ENCODE results near the gene BCLAF1.
A peak's percentile ranks its signal among the peaks of the same experiment; 100 is the strongest.

BCLAF1 gene, protein sequence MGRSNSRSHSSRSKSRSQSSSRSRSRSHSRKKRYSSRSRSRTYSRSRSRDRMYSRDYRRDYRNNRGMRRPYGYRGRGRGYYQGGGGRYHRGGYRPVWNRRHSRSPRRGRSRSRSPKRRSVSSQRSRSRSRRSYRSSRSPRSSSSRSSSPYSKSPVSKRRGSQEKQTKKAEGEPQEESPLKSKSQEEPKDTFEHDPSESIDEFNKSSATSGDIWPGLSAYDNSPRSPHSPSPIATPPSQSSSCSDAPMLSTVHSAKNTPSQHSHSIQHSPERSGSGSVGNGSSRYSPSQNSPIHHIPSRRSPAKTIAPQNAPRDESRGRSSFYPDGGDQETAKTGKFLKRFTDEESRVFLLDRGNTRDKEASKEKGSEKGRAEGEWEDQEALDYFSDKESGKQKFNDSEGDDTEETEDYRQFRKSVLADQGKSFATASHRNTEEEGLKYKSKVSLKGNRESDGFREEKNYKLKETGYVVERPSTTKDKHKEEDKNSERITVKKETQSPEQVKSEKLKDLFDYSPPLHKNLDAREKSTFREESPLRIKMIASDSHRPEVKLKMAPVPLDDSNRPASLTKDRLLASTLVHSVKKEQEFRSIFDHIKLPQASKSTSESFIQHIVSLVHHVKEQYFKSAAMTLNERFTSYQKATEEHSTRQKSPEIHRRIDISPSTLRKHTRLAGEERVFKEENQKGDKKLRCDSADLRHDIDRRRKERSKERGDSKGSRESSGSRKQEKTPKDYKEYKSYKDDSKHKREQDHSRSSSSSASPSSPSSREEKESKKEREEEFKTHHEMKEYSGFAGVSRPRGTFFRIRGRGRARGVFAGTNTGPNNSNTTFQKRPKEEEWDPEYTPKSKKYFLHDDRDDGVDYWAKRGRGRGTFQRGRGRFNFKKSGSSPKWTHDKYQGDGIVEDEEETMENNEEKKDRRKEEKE

GRCh38 chr6:136289579-136290409, at the start of gene BCLAF1:
Gene BCLAF1, minus strand, starts transcription at chr6:136289846. Its CDS starts 9,980 bp downstream, at chr6:136279866.
- peak; percentile 99 for DNase-seq (ENCODE audit: low read depth)

DNA sequence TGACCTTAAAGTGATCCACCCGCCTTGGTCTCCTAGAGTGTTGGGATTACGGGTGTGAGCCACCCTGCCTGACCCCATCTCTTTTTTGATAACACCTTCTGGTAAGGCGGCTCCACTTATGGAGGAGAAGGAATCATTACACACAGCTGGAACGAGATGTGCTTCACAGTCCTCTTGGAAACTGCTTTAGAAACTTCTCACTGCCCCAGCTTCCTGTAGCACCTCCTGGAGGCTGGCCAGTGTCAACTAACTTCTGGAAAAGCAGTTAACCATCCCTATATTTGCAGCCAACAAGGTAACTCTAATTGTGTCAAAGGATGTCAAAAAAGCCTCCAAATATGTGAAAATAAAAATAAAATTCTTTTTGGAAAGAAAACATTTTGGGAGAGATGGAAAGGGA, 48.8 kb upstream of the BCLAF1 start:
- no peak for DNase-seq (ENCODE audit: low read depth)

GRCh38 chr6:136337606-136338005, 48.0 kb upstream of the BCLAF1 start:
- no peak for DNase-seq (ENCODE audit: low read depth)

- DNase-seq (ENCODE audit: low read depth): no peak
Measured at GRCh38 chr6:136337121-136337520, 47.5 kb upstream of the BCLAF1 start.

- DNase-seq (ENCODE audit: low read depth): no peak
Measured at GRCh38 chr6:136335736-136336363, 46.2 kb upstream of the BCLAF1 start.

- DNase-seq (ENCODE audit: low read depth): no peak
Measured at GRCh38 chr6:136334853-136335252, 45.2 kb upstream of the BCLAF1 start.

DNA sequence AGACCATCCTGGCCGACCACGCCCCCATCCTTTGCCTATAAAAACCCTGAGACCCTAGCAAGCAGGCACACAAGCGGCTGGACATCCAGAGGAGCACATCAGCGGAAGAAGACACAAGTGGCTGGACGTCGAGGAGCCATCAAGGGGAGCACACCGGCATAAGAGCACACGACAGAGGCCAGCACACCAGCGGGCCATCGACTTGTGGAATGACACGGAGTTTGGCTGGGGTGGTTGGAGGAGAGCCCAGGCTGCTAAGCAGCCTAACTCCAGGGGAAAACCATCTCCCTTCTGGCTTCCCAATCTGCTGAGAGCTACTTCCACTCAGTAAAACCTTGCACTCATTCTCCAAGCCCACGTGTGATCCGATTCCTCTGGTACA, 44.8 kb upstream of the BCLAF1 start:
- no peak for DNase-seq (ENCODE audit: low read depth)

DNA sequence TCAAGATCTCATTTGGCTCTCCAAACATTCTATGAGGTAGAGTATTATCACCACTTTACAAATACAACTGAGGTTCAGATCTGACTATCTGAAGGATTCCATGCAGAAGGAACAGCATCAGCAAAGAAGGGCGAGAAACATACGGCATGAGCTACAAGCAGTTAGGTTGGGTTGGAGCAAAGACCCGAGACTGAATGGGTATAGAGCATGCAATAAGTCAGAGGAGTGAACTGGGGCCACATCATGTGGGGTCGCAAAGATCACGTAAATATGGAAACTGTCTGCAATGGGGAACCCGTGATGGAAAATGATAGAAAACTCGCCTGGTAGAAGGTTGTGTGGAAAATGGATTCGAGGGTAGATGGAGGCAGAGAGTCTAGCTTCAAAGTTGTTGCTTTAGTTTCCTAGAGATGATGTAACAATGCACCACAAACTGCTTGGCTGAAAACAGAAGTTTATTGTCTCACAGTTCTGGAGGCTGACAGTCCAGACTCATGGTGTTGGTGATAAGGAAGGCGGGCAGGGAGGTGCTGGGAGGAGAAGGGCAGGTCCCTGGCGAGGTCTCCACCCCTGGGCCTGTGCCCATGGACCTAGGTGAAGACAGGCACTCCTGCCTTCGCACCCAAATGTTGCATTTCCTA, 44.3 kb upstream of the BCLAF1 start:
- no peak for DNase-seq (ENCODE audit: low read depth)

DNA sequence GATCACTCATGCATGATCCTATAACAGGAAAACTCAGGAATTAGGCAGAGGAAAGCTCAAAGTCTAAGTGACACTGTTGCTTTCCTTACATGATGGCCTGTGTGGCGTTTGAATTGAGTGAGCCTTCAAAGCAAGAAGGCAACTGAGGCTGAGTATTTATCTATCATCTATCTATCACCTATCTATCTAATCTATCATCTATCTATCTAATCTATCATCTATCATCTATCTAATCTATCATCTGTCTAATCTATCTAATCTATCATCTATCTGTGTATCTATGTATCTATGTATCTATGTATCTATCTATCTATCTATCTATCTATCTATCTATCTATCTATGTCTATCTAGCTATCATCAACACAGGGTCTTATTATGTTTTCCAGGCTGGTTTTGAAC, 41.8 kb upstream of the BCLAF1 start:
- DNase-seq (ENCODE audit: low read depth): no peak

- no peak for DNase-seq (ENCODE audit: low read depth)
Measured at GRCh38 chr6:136330634-136331033, 41.0 kb upstream of the BCLAF1 start.

DNA sequence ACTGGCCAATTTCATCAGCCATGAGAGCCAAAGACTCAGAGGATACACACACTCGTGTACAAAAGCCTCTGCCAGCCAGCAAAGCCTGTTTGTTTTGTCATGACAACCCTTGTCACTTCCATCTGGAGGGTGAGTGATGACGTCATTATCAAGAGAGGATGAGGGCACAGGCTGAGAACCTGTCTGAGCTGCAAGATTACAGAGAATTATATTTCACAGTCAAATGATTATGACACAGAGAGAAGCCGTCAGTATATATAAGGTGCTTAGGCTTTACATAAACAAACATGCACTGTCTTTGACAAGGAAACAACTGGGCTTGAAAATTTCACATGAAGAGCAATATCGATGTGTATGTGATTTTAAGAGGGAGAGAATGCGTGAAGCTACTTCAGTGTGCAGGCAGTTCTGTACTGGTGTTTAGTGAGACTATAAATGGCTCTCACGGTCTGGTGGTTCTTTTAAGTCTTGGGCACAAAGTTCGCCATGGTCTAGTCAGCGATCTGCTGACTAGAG, 36.5 kb upstream of the BCLAF1 start:
- DNase-seq (ENCODE audit: low read depth): no peak

- no peak for DNase-seq (ENCODE audit: low read depth)
Measured at GRCh38 chr6:136324686-136325380, 35.2 kb upstream of the BCLAF1 start.

DNA sequence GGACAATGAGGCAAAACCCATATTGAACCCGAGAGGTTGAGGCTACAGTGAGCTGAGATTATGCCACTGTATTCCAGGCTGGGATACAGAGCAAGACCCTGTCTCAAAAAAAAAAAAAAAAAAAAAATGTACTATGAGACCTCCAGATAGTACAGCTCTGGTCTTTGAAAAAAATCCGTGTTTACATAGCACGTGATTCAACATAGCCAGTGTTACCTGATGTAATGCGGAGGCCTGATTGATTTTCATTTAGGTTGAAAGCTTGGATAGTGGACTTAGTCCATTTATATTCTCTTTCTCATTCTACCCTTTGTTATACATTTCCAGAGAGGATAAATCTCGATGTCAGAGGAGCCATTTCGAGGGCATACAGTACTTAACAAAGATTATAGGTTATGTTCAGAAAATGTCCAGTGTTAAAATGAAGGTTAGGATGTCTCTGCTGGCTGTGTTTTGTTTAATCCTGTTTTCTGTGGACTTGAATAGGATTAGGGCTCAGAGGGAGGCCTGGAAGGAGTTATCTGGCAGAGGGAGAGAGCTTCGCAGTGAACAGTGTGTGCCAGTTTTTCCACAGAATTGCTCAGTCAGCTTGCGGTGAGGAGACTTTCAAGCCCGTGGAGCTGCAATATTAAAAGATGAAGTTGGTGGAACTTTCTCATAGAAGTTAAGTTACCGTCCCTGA, 33.9 kb upstream of the BCLAF1 start:
- no peak for DNase-seq (ENCODE audit: low read depth)

DNA sequence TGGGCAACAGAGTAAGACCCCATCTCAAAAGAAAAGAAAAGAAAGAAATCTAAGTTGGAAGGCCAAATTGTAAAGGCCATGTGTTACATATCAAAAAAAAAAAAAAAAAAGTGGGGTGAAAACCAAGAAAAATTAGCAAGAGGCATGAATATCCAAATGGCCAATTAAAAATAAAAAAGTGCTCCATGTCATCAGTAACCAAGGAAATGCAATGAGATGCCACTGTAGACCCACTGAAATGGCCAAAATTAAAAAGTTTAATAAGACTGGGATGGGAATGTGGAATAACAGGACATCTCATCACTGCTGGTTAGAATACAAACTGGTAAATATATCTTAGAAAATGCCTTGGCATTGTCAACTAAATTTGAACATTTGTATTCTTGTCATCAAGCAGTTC, 30.1 kb upstream of the BCLAF1 start:
- DNase-seq (ENCODE audit: low read depth): no peak

DNA sequence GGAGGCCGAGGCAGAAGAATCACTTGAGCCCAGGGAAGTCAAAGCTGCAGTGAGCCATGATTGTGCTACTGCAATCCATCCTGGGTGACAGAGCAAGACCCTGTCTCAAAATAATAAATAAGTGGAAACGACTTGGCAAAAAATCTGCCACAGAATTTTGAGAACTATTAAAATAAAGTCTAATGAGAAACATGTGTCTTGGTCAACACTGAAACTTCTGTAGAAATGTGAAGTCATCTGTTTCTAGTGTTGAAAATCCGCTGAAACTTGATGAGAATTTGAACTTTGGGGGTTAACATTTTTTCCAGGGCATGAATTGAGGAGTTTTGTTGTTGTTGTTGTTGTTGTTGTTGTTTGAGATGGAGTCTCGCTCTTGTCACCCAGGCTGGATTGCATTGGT, 29.0 kb upstream of the BCLAF1 start:
- DNase-seq (ENCODE audit: low read depth): no peak

GRCh38 chr6:136317971-136318370, 28.3 kb upstream of the BCLAF1 start:
- no peak for DNase-seq (ENCODE audit: low read depth)

GRCh38 chr6:136317021-136317694, 27.5 kb upstream of the BCLAF1 start:
- peak; percentile 38 for DNase-seq (ENCODE audit: low read depth)

- DNase-seq (ENCODE audit: low read depth): no peak
Measured at GRCh38 chr6:136315594-136315993, 25.9 kb upstream of the BCLAF1 start.

- no peak for DNase-seq (ENCODE audit: low read depth)
Measured at GRCh38 chr6:136312975-136313374, 23.3 kb upstream of the BCLAF1 start.
